Muscle of back (tissue), 11 donors: ENCODE results near the gene NAT10. TPM values are rescaled to one million over a fixed set of nuclear protein-coding genes. Genes with fewer than 3 reads are reported as not detected.

Experiments used
- DNase-seq, 3 donors: peaks; one replicate each; pipeline versions ENCODE4 v3.0.0 to v3.0.0-alpha.2; 2013
- polyA plus RNA-seq, 10 donors: library from polyadenylated mRNA; unstranded; fragments of 120-200 nt; gene quantifications; one replicate each; pipeline ENCODE4 v1.2.1, GENCODE V29; 2013; ENCODE audit not compliant: insufficient read length in 10 of 10

The NAT10 gene
- polyA plus RNA-seq, 10 donors: 28.2 to 38.8 (median 31.6) TPM

DNA sequence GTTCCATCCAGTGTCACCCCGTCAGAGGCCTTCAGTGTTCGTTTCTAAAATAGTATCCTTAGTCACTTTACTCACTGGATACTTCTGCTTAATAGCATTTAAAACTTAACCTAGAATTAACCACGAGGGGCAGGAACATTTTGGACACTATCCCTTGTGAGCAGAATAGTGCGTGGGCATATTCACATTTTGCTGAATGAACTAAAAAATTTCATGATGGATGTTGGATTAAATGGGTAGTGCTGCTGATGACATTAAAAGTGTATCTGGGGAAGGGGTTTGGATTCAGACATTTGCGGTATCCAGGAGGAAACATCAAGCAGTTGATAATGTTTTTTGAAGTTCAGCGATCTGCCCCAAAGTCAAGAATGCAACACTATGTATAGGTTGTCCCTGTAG, 750 bp upstream of the NAT10 start:
- DNase-seq: no peak

GRCh38 chr11:34105957-34106504, 602 bp downstream of the NAT10 start:
- no peak for DNase-seq

DNA sequence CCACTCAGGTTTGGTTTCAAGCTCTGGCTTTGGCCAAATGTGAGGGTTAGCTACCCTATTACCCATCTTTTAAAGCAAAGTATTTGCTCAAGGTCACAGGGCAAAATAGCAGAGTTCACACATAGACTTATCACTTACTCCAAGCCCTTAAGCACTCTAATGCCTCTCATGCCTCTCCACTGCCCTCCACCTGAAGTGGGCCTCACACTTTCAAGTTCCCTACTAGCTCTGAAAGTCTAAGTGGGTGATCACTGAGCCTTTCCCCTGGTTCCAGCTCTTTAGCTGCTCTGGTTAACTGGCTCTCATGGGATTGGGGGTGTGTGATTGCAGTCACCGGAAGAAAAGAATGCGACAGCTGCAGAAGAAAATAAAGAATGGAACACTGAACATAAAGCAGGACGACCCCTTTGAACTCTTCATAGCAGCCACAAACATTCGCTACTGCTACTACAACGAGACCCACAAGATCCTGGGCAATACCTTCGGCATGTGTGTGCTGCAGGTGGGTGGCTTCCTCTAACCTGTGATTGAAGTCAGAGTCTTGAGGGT, 6.4 kb downstream of the NAT10 start:
- no peak for DNase-seq

GRCh38 chr11:34114014-34114413, 8.6 kb downstream of the NAT10 start:
- no peak for DNase-seq

DNA sequence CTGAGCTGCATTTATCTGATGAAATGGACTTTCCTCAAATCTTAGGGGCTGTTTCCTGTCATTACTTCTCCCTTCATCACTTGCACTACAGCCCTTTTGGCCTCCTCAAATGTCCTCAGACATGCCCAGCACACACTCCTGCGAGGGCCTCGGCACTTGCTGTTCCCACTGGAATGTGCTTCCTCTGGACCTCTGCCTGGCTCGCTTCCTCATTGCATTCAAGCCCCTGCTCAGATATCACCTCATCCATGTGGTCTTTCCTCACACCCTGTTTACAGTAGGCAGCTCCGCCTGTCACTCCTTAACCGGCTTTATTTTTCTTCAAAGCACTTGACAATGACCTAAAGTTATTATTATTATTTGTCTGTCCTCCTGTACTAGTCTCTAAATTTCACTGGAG, 9.0 kb downstream of the NAT10 start:
- no peak for DNase-seq

DNA sequence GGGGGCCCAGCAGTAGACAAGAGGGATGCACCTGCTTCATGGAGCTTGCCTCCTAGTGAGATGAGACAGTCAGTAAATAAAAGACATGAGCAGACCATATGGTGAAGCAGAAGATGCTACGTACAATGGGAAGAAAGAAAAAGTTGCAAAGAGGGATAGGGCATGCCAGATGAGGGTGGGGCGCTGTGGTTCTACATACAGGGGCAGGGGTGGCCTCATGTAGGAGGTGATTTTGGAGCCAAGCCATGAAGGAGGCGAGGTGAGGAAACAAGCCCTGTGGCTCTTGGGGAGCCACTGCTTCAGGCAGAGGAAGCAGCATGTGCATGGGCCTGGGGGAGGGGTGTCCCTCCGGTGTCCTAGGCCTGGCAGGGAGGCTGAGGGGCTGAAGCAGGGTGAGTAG, 15.2 kb downstream of the NAT10 start:
- DNase-seq: no peak

- DNase-seq: no peak
Measured at GRCh38 chr11:34124885-34125668, 19.6 kb downstream of the NAT10 start.

GRCh38 chr11:34126959-34127848, 21.8 kb downstream of the NAT10 start:
- DNase-seq: no peak

DNA sequence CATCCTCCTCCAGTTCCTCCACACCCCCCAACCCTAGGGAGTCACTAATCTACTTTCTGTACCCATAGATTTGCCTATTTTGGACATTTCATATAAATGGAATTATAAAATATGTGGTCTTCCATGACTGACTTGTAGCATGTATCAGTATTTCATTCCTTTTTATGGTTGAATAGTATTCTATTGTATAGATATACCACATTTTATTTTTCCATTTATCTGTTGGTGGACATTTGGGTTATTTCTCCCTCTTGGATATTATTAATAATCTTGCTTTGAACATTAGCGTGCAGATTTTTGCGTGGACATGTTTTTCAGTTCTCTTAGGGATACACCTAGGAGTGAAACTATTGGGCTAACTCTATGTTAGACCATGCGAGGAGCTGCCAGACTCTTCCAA, 23.4 kb downstream of the NAT10 start:
- DNase-seq: no peak

DNA sequence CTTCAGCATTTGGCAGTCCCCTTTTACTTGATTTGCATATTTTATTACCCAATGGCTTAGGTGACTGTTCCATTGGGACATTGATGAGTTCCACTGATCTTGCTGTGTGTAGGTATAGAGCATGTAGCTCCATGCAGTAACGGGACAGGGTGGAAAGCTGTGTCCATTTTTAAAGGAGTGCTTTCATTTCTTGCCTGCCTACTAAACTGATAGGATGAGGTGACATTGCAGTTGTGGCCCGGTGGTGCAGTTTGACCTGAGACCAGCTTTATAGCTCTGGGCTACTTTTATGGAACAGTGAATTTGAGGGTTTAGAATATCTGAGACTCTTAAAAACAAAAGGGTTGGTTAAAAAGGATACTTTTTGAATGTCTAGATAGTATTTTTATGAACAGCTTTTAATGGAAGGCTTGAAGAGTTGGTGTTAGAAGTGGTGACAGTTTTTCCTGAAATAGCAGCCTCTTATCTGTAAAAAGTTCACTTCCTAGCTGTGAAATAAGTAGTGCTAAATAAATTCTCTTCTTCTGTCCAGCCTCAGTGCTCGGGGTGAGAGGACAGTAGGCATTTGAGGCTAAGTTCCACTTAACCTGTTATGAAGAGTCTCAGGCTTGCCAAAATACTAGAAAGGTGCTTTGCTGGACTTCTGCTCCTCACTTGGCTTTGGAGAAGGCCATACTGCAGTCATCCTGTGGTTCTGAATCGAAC, 27.0 kb downstream of the NAT10 start:
- DNase-seq: no peak

DNA sequence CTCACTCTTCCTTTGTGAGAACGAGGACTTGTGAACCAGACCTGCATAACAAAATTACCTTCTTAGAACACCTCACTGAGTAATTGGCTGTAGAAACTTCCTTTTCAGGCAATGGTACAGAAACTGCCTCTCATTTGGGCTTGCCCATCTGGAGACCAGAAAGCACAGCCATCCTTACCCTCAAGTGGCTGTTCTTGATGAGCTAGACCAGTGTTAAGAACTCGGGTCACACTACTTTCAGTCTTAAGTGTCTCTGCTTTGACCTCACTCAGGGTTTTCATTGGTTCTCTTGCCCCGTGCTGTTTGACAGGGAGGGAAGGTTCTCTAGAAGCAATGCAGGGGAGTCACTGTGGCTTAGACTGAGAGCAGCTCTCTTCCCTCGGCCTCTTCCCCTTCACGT, 29.3 kb downstream of the NAT10 start:
- no peak for DNase-seq

- no peak for DNase-seq
Measured at GRCh38 chr11:34135439-34135838, 30.0 kb downstream of the NAT10 start.

DNA sequence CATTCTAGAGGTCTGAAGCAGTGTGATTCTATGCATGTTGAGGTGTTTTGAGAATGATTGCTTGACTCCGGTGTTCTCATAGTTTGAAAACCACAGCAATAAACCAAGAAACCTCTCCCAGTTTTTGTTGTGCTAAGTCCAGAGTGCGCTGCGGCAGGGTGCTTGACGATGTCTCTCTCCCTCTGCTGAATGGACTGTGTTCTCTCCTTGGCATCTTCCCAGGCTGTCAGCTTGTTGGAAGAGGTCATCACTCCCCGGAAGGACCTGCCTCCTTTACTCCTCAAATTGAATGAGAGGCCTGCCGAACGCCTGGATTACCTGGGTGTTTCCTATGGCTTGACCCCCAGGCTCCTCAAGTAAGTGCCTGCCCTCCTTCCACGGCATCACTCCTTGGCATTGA, 31.0 kb downstream of the NAT10 start:
- no peak for DNase-seq

- DNase-seq: no peak
Measured at GRCh38 chr11:34139346-34139745, 33.9 kb downstream of the NAT10 start.

DNA sequence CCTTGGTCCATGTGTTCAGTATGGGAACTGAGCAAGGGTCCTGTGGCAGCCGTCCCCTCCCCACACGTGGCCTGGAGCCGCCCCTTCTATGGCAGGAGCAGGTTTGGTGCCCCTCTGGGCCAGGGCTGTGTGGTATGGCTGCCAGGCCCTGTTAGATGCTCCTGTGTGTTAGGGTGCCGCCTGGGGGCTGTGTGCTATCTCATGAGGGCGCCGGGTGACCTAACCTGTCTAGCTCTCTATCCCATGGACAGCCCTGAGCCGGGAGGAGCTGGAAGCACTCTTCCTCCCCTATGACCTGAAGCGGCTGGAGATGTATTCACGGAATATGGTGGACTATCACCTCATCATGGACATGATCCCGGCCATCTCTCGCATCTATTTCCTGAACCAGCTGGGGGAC, 34.7 kb downstream of the NAT10 start:
- no peak for DNase-seq

GRCh38 chr11:34143048-34143447, 37.6 kb downstream of the NAT10 start:
- DNase-seq: no peak

GRCh38 chr11:34145073-34145472, 39.6 kb downstream of the NAT10 start:
- no peak for DNase-seq

GRCh38 chr11:34145847-34146381, 40.5 kb downstream of the NAT10 start:
- DNase-seq: no peak

DNA sequence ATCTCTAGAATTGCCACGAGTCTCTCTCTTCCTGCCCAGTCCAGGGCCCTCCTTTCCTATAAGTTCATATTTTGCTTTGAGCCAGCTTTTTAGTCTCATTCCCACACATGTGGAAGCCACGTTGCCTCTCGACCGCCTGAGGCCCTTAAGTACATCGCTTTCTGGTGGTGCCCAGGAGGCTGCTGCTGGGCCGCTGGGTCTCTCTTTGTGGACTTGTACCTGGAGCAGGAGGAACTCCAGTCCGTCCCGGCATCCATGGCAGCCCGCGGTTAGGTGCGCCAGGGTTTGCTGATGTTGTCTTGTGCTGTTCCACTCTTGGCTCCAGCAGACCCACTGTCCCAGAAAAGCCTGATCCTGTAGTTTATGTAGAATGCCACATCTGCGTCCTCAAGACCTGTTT, 41.0 kb downstream of the NAT10 start:
- no peak for DNase-seq

- DNase-seq: no peak
Measured at GRCh38 chr11:34146866-34147265, 41.4 kb downstream of the NAT10 start.

DNA sequence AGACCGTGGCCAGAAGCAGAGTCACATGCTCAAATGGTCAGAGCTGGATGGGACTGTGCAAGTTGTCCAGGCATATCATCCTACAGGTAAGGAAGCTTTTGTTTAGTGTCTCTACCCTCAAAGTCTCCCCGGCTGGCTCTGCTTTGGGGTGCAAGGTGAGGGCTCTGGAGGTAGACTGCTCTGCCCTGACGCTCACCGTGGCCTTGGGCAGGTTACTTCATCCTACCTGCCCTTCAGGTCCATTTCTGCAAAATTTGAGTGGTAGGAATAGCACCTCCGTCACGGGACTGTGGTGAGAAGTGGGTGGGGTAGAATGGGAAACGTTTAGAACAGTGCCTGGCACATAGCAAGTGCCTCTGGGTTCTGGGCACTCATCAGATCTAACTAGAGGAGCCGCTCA, 42.2 kb downstream of the NAT10 start:
- no peak for DNase-seq
